OCI-LY1 (cell line): ENCODE results near the gene TOPAZ1.

Source experiments
- H2AFZ ChIP-seq: fragments of 200-600 bp; sonication (generic), shearing (Covaris generic); 2 replicates; pipeline ENCODE4 v1.6.0; 2014; ENCODE audit warnings: antibody characterized with exemption, mild to moderate bottlenecking, low read length
- H3F3A ChIP-seq: fragments of 200-600 bp; sonication (generic), shearing (Covaris generic); 2 replicates; pipeline ENCODE4 v1.6.0; 2014; ENCODE audit warnings: mild to moderate bottlenecking, antibody characterized with exemption, low read length, moderate library complexity; ENCODE audit not compliant: insufficient read depth
- H3K27ac ChIP-seq: fragments of 200-600 bp; sonication (generic); 2 replicates; pipeline ENCODE4 v1.5.1; 2014; ENCODE audit warnings: low read length, mixed run types, mild to moderate bottlenecking, low read depth; ENCODE audit not compliant: poor library complexity, severe bottlenecking
- H3K27me3 ChIP-seq: fragments of 200-600 bp; sonication (generic); 2 replicates; pipeline ENCODE4 v1.6.0; 2014; ENCODE audit warnings: antibody characterized with exemption, mild to moderate bottlenecking, low read length, moderate library complexity; ENCODE audit not compliant: insufficient read depth
- H3K36me3 ChIP-seq: fragments of 200-600 bp; sonication (generic); 2 replicates; pipeline ENCODE4 v1.6.1; 2014; ENCODE audit warnings: mild to moderate bottlenecking, antibody characterized with exemption, low read length, moderate library complexity, mixed read lengths; ENCODE audit not compliant: insufficient read depth
- H3K4me1 ChIP-seq: fragments of 200-600 bp; sonication (generic); 2 replicates; pipeline ENCODE4 v1.5.1; 2014; ENCODE audit warnings: mild to moderate bottlenecking, low read length, moderate library complexity; ENCODE audit not compliant: insufficient read depth, severe bottlenecking
- H3K4me2 ChIP-seq: fragments of 200-600 bp; sonication (generic), shearing (Covaris generic); 2 replicates; pipeline ENCODE4 v1.6.1; 2014; ENCODE audit warnings: low read length
- H3K4me3 ChIP-seq: fragments of 200-600 bp; sonication (generic); 2 replicates; pipeline ENCODE4 v1.5.1; 2014; ENCODE audit warnings: low read length, low read depth, mild to moderate bottlenecking, mixed read lengths; ENCODE audit not compliant: poor library complexity, severe bottlenecking
- H3K79me2 ChIP-seq: fragments of 200-600 bp; shearing (Covaris generic); 2 replicates; pipeline ENCODE4 v1.6.1; 2016; ENCODE audit warnings: mixed run types, low read length, mixed read lengths; ENCODE audit not compliant: insufficient read depth
- H3K9ac ChIP-seq: fragments of 200-600 bp; sonication (generic), shearing (Covaris generic); 2 replicates; pipeline ENCODE4 v1.6.1; 2014; ENCODE audit warnings: mild to moderate bottlenecking, low read length, mixed read lengths
- H3K9me2 ChIP-seq: fragments of 200-600 bp; sonication (generic), shearing (Covaris generic); 2 replicates; pipeline ENCODE4 v1.6.1; 2014; ENCODE audit warnings: low read depth, mild to moderate bottlenecking, low read length, mixed read lengths
- H3K9me3 ChIP-seq: fragments of 200-600 bp; shearing (Covaris generic); 2 replicates; pipeline ENCODE4 v1.6.1; 2014; ENCODE audit warnings: low read length, mixed read lengths
- H4K20me1 ChIP-seq: fragments of 200-600 bp; sonication (generic), shearing (Covaris generic); 2 replicates; pipeline ENCODE4 v1.6.0; 2016; ENCODE audit warnings: mild to moderate bottlenecking, low read length; ENCODE audit not compliant: insufficient read depth
- EZH2 ChIP-seq: fragments of 200-600 bp; sonication (generic), shearing (Covaris generic); IDR thresholded peaks from 2 replicates; pipeline ENCODE4 v1.8.0; 2017; ENCODE audit warnings: borderline replicate concordance, mixed run types, mild to moderate bottlenecking, antibody characterized with exemption, low read length, moderate library complexity, mixed read lengths
- TF ChIP-seq, protein P1 (sequence below): fragments of 200-600 bp; sonication (generic), shearing (Covaris generic); IDR thresholded peaks from 2 replicates; pipeline ENCODE4 v1.5.1; 2017; ENCODE audit warnings: mild to moderate bottlenecking, antibody characterized with exemption, low read length, moderate library complexity, mixed read lengths

The TOPAZ1 gene

DNA sequence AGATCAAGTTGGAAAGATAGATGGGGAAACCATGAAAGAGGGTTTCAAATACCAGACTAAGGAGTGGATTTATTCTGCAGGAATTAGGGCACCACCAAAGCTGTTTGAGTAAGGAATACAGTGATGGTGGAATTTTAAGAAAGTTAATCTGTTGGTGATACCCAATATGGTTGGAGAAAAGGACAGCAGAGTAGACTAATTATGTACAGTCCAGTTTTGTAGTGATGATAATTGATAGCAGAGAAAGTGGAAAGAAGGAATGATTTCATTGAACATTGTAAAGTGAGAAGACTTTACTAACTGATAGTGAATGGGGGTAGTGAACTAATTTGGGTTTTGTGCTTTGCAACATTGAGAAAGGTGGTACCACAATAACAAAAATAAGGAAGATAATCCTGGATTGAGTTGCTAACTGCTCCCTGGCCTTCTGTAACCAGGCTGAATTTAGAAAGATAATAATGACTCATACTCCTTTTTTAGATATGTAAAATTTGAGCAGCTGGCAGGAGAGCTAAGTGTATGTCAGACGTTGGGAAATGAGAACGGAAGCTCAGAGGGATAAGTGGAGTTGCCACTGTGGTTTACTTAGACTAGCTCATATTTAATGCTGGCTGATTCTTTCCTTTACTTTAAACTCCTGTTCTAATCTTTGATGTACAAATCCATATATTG lies 113.8 kb downstream of the TOPAZ1 start:
- TF ChIP-seq EZH2 = no peak
- TF ChIP-seq, protein P1, sequence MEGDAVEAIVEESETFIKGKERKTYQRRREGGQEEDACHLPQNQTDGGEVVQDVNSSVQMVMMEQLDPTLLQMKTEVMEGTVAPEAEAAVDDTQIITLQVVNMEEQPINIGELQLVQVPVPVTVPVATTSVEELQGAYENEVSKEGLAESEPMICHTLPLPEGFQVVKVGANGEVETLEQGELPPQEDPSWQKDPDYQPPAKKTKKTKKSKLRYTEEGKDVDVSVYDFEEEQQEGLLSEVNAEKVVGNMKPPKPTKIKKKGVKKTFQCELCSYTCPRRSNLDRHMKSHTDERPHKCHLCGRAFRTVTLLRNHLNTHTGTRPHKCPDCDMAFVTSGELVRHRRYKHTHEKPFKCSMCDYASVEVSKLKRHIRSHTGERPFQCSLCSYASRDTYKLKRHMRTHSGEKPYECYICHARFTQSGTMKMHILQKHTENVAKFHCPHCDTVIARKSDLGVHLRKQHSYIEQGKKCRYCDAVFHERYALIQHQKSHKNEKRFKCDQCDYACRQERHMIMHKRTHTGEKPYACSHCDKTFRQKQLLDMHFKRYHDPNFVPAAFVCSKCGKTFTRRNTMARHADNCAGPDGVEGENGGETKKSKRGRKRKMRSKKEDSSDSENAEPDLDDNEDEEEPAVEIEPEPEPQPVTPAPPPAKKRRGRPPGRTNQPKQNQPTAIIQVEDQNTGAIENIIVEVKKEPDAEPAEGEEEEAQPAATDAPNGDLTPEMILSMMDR = no peak
- no peaks in the 10 kb centered on the region for H4K20me1 ChIP-seq
- H3K79me2 ChIP-seq = no peaks in the 10 kb centered on the region
- H3K4me2 ChIP-seq = no peak overlapping the region
- no peaks in the 10 kb centered on the region for H3F3A ChIP-seq
- H3K36me3 ChIP-seq = no peaks in the 10 kb centered on the region; the same call in 1 of the 2 replicates
- no peaks in the 10 kb centered on the region for H3K27me3 ChIP-seq
- H2AFZ ChIP-seq = no peak overlapping the region
- no peak overlapping the region for H3K4me3 ChIP-seq
- H3K4me1 ChIP-seq = no peaks in the 10 kb centered on the region
- H3K9ac ChIP-seq = no peak overlapping the region
- H3K27ac ChIP-seq = no peak overlapping the region
- no peaks in the 10 kb centered on the region for H3K9me3 ChIP-seq
- H3K9me2 ChIP-seq = peaks cover 2% of the 10 kb centered on the region; the same call in 1 of the 2 replicates

DNA sequence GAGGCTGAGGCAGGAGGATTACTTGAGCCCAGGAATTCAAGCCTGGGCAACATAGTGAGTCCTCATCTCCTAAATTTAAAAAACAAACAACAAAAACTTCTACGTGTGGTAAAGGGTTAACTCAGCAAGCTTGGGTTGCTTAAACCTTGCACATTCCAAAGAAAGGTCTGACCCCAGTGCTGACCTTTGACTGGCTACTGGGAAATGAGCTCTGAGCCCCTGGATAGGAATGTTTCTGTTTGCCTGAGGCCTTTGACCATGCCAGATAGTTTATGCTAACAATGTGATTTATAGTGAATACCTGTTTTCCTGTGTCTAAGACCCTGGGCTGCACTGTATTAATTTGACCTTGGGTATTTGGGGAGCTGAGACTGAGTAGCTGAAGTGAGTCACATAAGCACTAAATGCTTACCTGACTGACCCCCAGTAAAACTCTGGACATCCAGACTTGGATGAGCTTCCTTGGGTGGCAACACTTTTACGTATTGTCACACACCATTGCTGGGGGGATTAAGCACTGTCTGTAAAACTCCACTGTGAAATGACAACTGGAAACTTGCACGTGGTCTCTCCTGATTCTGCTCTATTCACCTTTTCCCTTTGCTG lies 117.6 kb downstream of the TOPAZ1 start:
- TF ChIP-seq EZH2 = no peak
- TF ChIP-seq, protein P1 = no peak
- Histone ChIP-seq H3K4me1 (no peaks in the 10 kb centered on the region), H3K79me2 (no peaks in the 10 kb centered on the region), H3K36me3 (no peaks in the 10 kb centered on the region; the same call in 1 of the 2 replicates), H3K27me3 (no peaks in the 10 kb centered on the region), H3K4me3 (no peak overlapping the region), H3K9me3 (no peaks in the 10 kb centered on the region), H4K20me1 (no peaks in the 10 kb centered on the region), H3F3A (no peaks in the 10 kb centered on the region), H3K4me2 (no peak overlapping the region), H3K27ac (no peak overlapping the region), H3K9ac (no peak overlapping the region), H2AFZ (no peak overlapping the region), H3K9me2 (peaks cover 2% of the 10 kb centered on the region; the same call in 1 of the 2 replicates)

DNA sequence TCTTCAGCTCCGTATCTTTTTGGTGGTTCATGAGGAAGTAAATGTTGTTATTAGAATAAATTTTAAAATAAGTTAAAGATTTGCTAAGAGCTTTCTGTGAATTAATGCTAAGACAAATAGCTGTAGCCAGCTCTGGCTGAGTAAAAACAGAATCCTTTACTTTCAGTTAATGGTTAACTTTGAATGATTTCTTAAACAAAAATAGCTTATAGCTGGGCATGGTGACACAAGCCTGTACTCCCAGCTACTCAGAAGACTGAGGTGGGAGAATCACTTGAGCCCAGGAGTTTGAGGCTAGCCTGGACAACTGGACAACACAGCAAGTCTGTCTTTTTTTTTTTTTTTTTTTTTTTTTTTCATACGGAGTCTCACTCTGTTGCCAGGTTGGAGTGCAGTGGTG lies 121.9 kb downstream of the TOPAZ1 start:
- Histone ChIP-seq H3K27me3 (no peaks in the 10 kb centered on the region), H3K9me3 (no peaks in the 10 kb centered on the region), H3K9me2 (no peaks in the 10 kb centered on the region), H3K9ac (no peak overlapping the region), H3K36me3 (no peaks in the 10 kb centered on the region), H3K27ac (no peak overlapping the region), H3K4me3 (no peak overlapping the region), H4K20me1 (no peaks in the 10 kb centered on the region), H3K4me2 (no peak overlapping the region), H2AFZ (no peak overlapping the region), H3K4me1 (no peaks in the 10 kb centered on the region), H3F3A (no peaks in the 10 kb centered on the region), H3K79me2 (no peaks in the 10 kb centered on the region)
- TF ChIP-seq EZH2 = no peak
- TF ChIP-seq, protein P1 = no peak
